Measurements from ENCODE around the gene MINAR1. TPM values are rescaled to one million over a fixed set of nuclear protein-coding genes. Genes with fewer than 3 reads are reported as not detected.

Gene MINAR1
- 0.38 and 0.56 TPM in 2 replicates for total RNA-seq

GRCh38 chr15:79431636-79432344 lies at the start of gene MINAR1:
MINAR1 (plus strand) TSS chr15:79432336; CDS start chr15:79456148, 23,812 bp downstream.

Other genes starting within 250 kb of the MINAR1 start
- not detected in 2 replicates for gene ANKRD34C, start 149.6 kb upstream of the MINAR1 start, total RNA-seq
- gene TMED3, start 121.2 kb upstream of the MINAR1 start, total RNA-seq, result 115 and 148 TPM in 2 replicates